Glomerular visceral epithelial cell (primary cell): ENCODE results near the gene FBXO3.
A peak's percentile ranks its signal among the peaks of the same experiment; 100 is the strongest.

Source experiments
- DNase-seq: peaks from one replicate; pipeline ENCODE4 v3.0.0-alpha.2; 2016; ENCODE audit errors: extremely low spot score

The FBXO3 gene

GRCh38 chr11:33772870-33773269, 1.4 kb downstream of the FBXO3 start:
- DNase-seq, result no peak

- DNase-seq, result peak; percentile 63
These were observed 2.0 kb downstream of the FBXO3 start for GRCh38 chr11:33772300-33772699.

- no peak for DNase-seq
These were observed 4.1 kb downstream of the FBXO3 start for GRCh38 chr11:33770236-33770635.

GRCh38 chr11:33769542-33769941, 4.8 kb downstream of the FBXO3 start:
- no peak for DNase-seq

- no peak for DNase-seq
These were observed 6.7 kb downstream of the FBXO3 start for GRCh38 chr11:33767624-33768023.

- no peak for DNase-seq
These were observed 8.2 kb downstream of the FBXO3 start for GRCh38 chr11:33766085-33766484.

- no peak for DNase-seq
These were observed 12.8 kb downstream of the FBXO3 start for GRCh38 chr11:33761471-33761870.

- DNase-seq, result peak; percentile 12
These were observed 20.9 kb downstream of the FBXO3 start for GRCh38 chr11:33753304-33753967.

GRCh38 chr11:33751878-33752277, 22.4 kb downstream of the FBXO3 start:
- DNase-seq, result no peak

GRCh38 chr11:33747979-33748378, 26.3 kb downstream of the FBXO3 start:
- no peak for DNase-seq

GRCh38 chr11:33743291-33743690, 31.0 kb downstream of the FBXO3 start:
- no peak for DNase-seq

GRCh38 chr11:33742249-33742851, 32.0 kb downstream of the FBXO3 start:
- no peak for DNase-seq

- DNase-seq, result no peak
These were observed 32.5 kb downstream of the FBXO3 start for GRCh38 chr11:33741806-33742205.

GRCh38 chr11:33737362-33737821, 36.9 kb downstream of the FBXO3 start:
- no peak for DNase-seq

GRCh38 chr11:33736148-33736812, 38.0 kb downstream of the FBXO3 start, which contains the start of gene CD59:
Gene CD59, minus strand, starts transcription at chr11:33736423. Its CDS starts 13,978 bp downstream, at chr11:33722445.
- peak; percentile 93 for DNase-seq

- peak; percentile 37 for DNase-seq
These were observed 38.8 kb downstream of the FBXO3 start for GRCh38 chr11:33735271-33736147.

GRCh38 chr11:33734441-33735270, 39.7 kb downstream of the FBXO3 start:
- DNase-seq, result no peak

- DNase-seq, result no peak
These were observed 40.3 kb downstream of the FBXO3 start for GRCh38 chr11:33733980-33734379.

GRCh38 chr11:33731723-33732531, 42.4 kb downstream of the FBXO3 start:
- DNase-seq, result peak; percentile 52

- DNase-seq, result no peak
These were observed 43.6 kb downstream of the FBXO3 start for GRCh38 chr11:33730716-33731115.
